Stimulated activated CD8-positive, alpha-beta memory T cell treated with anti-CD3 and anti-CD28 coated beads, Interleukin-2, amount 100 ng/mL, for 48 hours (primary cell): ENCODE data around the gene ZFHX2.
"Not testable (repeated sequence)": the region's sequence is repeated elsewhere in the genome, so short reads cannot be mapped to it uniquely, and the experiment has no call there.

Experiments used
- DNase-seq, 2 donors: peaks; one replicate each; pipeline ENCODE4 v3.0.0-alpha.2; 2020; ENCODE audit warnings: low read depth in 2 of 2

ZFHX2 gene

GRCh38 chr14:23551266-23552028 is at the start of gene ZFHX2:
ZFHX2 (minus strand) TSS chr14:23551765; CDS start chr14:23535325, 16,440 bp downstream.
- peak; percentile 77 to 78 for DNase-seq

GRCh38 chr14:23600806-23601205 is 49.2 kb upstream of the ZFHX2 start:
- no peak for DNase-seq

DNA sequence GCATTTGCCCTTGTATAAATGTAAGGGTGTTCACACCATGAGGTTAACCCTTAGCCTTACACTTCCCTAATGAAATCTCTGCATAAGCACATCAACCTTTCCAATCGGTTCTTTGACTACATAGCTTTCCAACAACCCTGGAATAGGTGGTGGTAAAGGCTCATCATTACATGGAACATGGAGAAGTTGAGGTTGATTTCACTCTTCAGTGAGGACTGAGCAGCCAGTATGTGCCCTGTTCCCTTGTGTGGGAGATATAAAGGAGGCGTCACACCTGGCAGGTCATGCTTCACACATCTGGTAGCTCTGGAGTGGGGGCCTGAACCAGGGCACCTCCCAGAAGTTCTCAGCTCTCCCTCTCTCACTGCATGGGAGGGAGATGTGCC is 48.8 kb upstream of the ZFHX2 start:
- DNase-seq: no peak

- not testable (repeated sequence) for DNase-seq
Observed at GRCh38 chr14:23594191-23594590, 42.6 kb upstream of the ZFHX2 start.

- no peak for DNase-seq
Observed at GRCh38 chr14:23590198-23590597, 38.6 kb upstream of the ZFHX2 start.

- no peak for DNase-seq
Observed at GRCh38 chr14:23589606-23590005, 38.0 kb upstream of the ZFHX2 start.

DNA sequence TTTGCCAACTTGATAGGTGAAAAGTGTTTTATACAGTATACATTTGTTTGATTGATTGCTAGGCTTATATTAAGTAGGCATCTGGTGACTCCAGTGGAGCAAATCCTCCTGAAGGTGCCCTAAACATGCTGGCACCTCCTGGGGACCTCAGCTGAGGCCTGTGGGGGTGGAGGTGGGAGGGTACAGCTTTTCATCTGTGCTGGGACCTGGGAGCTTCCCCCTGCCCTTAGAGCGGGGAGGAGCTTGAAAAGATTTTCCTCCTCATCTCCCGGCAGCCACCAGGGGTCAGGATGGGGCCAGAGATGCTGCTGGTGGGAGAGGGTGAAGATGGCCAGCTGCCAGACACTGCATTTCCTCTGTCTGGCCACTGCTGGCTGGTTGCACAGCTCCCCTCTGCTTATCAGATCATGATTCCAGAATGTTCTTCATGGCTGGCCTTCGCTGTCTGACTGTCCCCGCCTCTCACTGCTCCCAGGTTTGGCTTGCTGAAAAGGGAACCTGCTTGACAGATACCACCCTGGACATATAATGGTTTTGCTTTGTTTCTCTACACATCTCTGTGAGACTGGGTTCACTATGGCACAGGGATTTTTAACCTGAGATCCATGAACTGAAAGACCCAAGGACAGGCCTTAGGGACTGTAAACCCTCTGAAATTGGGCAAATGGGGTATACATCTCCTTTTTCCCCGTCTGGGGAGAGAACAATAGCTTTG is 37.5 kb upstream of the ZFHX2 start:
- DNase-seq: peak; percentile 75 to 76

DNA sequence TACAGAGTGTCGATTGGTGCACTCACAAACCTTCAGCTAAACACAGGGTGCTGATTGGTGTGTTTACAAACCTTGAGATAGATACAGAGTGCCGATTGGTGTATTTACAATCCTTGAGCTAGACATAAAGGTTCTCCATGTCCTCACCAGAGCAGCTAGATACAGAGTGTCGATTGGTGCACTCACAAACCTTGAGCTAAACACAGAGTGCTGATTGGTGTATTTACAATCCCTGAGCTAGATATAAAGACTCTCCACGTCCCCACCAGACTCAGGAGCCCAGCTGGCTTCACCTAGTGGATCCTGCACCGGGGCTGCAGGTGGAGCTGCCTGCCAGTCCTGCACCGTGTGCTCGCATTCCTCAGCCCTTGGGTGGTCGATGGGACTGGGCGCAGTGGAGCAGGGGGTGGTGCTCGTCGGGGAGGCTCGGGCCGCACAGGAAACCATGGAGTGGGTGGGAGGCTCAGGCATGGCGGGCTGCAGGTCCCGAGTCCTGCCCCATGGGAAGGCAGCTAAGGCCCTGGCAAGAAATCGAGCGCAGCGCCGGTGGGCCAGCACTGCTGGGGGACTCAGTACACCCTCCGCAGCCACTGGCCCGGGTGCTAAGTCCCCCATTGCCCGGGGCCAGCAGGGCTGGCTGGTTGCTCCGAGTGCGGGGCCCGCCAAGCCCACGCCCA is 33.1 kb upstream of the ZFHX2 start:
- not testable (repeated sequence) for DNase-seq

- DNase-seq: not testable (repeated sequence)
Observed at GRCh38 chr14:23583761-23584526, 32.4 kb upstream of the ZFHX2 start.

DNA sequence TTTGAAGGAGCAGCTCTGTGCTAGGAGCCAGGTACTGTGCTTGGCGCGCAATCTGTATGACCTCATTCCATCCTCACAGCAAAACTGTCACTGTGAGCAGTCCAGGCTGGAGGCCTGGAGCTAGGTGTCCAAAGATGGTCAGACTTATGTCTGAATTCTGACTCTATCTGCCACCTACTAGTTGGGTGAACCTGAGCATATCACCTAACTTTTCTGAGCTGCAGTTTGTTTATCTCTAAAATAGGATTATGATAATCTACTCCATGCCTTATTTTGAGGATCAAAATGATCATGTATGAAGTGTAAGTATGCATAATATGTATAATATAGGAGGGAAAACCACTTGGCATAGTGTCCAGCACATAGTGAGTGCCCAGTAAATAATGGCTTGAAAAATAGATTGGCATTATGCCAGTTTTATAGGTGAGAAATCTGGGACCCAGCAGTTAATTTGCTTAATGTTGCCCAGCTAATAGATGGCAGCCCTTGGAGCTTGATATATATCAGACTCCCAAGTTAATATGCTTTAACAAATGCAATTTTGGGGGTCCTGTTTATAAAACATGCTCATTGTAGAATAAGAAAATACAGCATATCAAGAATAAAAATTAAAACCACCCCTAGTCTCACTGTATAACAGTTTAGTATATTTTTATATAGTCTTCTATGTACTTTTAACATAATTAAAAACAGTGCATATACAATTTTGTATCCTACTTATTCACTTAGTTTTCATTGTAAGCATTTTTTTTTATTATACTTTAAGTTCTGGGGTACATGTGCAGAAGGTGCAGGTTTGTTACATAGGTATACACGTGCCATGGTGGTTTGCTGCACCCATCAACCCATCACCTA is 31.6 kb upstream of the ZFHX2 start:
- DNase-seq: no peak

DNA sequence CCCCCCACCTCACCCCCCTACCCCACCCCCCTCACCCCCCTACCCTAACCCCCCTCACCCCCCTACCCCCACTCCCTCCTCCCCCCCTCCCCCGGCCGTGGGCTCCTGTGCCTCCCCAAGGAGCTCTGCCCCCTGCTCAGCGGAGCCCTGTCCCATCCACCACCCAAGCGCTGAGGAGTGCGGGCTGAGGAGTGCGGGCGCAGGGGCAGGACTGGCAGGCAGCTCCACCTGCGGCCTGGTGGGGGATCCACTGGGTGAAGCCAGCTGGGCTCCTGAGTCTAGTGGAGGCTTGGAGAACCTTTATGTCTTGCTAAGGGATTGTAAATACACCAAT is 29.4 kb upstream of the ZFHX2 start:
- no peak for DNase-seq

DNA sequence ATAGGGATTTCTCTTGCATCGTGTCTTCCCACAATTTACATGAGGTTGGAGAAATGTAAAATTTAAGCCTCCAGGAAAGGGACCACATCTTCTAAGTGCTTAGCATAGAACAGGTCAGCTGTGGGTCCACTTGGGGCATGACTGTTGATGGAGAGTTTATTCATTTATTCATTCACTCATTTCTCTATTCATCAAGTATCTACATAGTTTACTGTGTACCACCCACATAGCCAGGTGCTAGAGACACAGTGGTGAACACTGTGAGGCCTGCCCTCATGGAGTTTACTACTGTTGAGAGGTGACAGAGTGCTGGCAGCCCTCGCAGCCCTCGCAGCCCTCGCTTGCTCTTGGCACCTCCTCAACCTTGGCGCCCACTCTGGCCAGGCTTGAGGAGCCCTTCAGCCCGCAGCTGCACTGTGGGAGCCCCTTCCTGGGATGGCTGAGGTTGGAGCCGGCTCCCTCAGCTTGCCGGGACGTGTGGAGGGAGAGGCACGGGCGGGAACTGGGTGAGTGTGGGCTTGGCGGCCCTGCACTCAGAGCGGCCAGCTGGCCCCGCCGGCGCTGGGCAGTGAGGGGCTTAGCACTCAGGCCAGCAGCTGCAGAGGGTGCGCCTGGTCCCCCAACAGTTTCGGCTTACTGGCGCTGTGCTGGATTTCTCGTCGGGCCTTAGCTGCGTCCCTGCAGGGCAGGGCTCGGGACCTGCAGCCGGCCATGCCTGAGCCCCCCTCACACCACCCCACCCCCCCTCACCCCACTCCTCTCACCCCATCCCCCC is 28.8 kb upstream of the ZFHX2 start:
- no peak for DNase-seq

DNA sequence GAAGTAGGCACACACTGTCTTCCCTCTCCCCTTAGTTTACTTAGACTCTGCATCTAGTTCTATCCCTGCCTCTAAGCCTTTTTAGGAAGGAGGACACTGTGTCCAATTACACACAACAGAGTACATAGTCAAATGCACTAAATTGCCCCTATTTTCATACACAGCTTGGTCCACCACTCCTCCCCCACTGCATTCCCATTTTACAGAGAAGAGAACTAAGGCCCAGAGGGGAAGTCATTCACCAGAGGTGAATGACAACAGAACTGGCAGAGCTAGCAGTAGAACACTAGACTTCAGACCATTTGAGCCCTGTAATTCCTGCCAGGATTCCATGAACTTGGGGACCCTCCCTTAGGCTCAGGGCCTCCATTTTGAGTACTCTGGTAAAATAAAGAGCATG is 28.2 kb upstream of the ZFHX2 start:
- DNase-seq: no peak

DNA sequence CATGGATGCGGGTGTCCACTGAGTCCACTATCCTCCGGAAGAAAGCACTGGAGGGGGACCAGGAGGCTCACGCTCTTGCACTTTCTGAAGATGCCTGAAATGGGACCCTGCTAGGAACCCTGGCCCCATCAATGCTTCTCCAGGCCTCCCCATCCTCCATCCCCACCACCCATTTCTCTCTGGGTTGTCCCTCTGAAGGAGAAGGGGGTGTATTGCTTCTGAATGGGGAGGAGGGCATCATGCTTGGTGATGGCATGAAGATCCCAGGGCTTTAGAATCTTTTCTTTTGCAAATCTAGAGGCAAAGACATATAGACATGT is 27.7 kb upstream of the ZFHX2 start:
- DNase-seq: no peak

DNA sequence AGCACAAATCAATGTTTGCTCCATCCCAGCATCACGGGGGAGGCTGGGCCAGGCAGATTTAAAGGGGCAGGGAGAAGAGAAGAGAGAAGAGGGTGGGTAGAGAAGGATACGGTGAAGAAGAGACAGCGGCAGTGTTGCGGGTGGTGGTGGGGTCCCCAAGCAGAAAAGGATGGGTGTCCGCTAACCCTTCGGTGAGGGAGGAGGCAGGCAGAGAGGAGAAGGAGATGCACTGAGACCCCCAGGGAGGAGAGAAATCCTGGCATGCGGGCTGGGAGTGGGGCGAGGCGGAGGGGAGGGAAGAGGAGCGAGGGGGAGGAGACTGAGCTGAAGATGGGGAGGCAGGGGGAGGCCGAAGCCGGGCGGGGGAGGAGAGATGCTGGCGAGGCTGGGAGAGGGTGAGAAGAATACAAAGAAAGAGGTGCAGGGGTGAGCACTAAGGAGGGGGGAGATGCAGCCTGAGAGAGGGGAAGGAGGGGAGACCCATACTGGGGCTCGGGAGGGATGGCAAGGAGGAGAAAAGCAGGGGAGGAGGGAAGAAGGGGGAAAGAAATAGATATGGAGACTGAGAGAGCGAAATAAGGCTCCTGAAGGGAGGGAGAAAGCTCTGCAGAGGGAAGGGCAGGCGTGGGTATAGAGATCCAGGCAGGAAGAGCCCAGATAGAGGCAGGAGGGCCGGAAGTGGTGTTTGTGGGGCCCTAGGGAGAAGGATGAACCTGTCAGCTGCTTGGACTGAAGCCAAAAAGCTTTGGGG is 27.2 kb upstream of the ZFHX2 start, which contains the start of gene JPH4:
JPH4 (minus strand) TSS at position 231 of the 751 bp plus-strand sequence. CDS start 1,337 bp downstream, outside the sequence.
- DNase-seq: no peak

GRCh38 chr14:23577710-23578392 is 26.3 kb upstream of the ZFHX2 start:
- no peak for DNase-seq

DNA sequence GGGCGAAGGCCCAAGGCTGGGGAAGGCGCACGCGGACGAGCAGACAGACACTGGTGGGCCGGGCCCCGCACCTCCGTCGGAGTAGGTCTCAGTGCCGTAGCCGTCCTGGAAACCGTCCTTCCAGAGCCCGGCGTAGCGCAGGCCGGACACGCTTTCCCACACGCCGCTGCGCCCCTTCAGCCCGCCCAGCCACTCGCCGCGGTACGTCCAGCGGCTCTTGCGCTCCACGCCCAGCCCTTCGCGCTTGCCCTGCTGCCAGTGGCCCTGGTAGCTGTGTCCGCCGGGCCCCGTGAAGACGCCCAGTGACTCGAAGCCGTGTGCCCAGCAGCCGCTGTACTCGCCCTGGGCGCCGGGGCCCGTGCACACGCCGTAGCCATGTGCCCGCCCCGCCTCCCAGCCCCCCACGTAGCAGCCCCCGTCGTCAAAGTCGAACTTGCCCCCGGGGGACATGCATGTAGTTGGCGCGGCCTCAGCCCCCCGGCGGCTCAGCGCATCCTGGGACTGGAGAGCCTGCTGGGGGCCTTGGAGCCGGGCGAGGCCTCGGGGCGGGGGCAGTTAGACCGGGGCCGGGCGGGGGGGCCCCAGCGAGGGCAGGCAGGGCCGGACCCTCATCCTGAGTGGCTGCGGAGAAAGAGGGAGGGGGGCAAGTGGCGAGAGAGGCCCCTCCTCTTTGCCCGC is 25.6 kb upstream of the ZFHX2 start:
- no peak for DNase-seq

DNA sequence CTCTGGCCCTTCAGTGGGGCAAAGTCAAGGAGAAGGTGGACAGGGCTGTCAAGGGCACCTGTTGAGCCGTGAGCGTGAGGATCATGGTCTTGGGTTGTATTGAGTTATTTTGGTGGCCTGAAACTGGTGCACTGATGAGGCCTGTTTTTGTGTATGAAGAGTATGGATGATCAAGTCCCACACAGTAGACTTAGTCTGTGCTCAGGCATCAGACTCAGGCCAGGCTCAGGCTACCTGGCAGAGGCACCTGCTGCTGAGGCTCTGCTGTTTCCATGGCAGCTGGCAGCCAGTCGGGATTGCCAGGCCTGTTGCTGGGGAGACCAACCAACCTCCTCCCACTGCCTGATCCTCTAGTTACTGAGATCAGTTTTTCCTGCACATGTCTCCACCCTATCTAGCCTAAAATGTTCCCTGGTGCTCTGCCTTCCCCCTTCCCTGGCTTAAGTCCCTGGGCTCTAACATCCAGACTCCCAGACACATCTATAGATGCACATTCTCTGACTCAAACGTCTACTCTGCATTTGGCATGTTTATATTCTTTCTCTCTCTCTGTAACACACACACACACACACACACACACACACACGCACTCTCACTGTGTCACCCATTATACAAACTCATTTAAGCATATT is 21.9 kb upstream of the ZFHX2 start:
- no peak for DNase-seq
